ENCODE data around the gene SBF2.

SBF2 gene

GRCh38 chr11:9787260-9787659, 506.8 kb downstream of the SBF2 start:
- H3K9me3 Mint-ChIP-seq, result no peaks in the 10 kb centered on the region
- no peak overlapping the region for H3K4me3 Mint-ChIP-seq
- H3K27ac Mint-ChIP-seq, result no peak overlapping the region
- peaks cover 6% of the 10 kb centered on the region for H3K4me1 Mint-ChIP-seq (ENCODE audit: low read depth)
- H3K27me3 Mint-ChIP-seq, result no peaks in the 10 kb centered on the region
- no peak for DNase-seq
- H3K36me3 Mint-ChIP-seq (ENCODE audit: low read depth), result peaks cover 37% of the 10 kb centered on the region

GRCh38 chr11:9784602-9785315, 509.3 kb downstream of the SBF2 start:
- H3K36me3 Mint-ChIP-seq (ENCODE audit: low read depth), result peaks cover 49% of the 10 kb centered on the region
- H3K27me3 Mint-ChIP-seq, result no peaks in the 10 kb centered on the region
- H3K4me3 Mint-ChIP-seq, result no peak overlapping the region
- H3K27ac Mint-ChIP-seq, result no peak overlapping the region
- peaks cover 2% of the 10 kb centered on the region for H3K4me1 Mint-ChIP-seq (ENCODE audit: low read depth)
- DNase-seq, result no peak
- H3K9me3 Mint-ChIP-seq, result no peaks in the 10 kb centered on the region

DNA sequence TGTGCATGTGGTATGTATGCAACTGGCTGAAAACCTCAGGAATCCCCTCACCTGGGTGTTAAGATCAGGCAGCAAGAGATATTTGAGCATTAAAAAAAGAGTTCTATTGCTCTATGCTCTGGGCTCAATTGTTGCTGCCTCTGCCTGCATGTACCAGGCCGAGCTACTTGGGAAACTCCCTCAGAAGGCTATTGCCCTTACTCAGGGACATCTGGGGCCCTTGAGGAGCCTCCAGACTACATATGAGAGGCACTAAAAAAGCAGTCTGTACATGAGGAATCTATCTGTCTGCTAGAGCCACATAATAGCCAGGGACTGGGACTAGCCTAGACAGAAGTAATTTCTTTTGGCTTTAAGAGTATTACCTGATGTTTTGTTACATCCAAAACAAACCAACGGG, 510.0 kb downstream of the SBF2 start:
- peaks cover 46% of the 10 kb centered on the region for H3K36me3 Mint-ChIP-seq (ENCODE audit: low read depth)
- H3K27me3 Mint-ChIP-seq, result no peaks in the 10 kb centered on the region
- no peak overlapping the region for H3K27ac Mint-ChIP-seq
- H3K4me1 Mint-ChIP-seq (ENCODE audit: low read depth), result peaks cover 2% of the 10 kb centered on the region
- H3K4me3 Mint-ChIP-seq, result no peak overlapping the region
- no peaks in the 10 kb centered on the region for H3K9me3 Mint-ChIP-seq
- no peak for DNase-seq

DNA sequence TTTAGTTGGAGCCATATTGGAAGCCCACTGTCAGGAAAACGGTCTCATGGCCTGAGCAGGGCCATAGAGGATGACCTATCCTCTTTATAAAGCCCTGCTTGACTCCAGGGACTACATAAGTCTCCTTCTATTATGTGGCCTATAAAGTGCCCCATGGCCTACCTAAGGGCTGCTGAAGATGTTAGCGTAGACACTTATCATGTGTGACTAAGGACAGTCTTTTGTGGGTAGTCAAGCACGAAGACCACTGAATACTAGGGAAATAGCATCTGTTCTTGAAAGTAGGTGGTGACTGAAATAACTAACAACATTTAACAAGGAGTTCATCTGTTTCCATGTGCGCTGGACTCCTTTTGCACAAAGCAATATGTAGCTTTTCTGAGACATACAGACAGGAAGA, 513.1 kb downstream of the SBF2 start:
- Mint-ChIP-seq H3K36me3 (ENCODE audit: low read depth) (peaks cover 30% of the 10 kb centered on the region), H3K4me1 (ENCODE audit: low read depth) (no peaks in the 10 kb centered on the region), H3K9me3 (no peaks in the 10 kb centered on the region), H3K27ac (no peak overlapping the region), H3K4me3 (no peak overlapping the region), H3K27me3 (no peaks in the 10 kb centered on the region)
- no peak for DNase-seq

DNA sequence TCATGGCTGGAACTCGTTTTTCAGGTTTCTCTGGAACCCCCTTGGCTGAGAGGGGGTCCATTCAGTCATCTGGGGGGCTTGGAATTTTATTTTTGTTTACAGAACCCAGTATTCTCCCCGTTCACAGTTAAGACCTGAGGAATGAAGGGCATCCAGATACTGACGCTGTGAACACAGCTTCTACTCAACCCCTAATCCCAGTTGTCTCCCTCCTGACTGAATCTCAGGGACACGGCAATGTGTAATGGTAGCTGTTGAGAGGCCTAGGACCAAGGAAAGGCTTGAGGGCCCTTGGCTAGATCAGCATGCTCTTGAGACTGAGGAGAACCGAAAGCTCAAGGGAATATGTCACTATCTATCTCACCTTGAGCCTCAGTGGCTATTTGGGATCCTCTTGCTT, 516.5 kb downstream of the SBF2 start:
- no peaks in the 10 kb centered on the region for H3K27me3 Mint-ChIP-seq
- H3K9me3 Mint-ChIP-seq, result no peaks in the 10 kb centered on the region
- H3K27ac Mint-ChIP-seq, result no peak overlapping the region
- no peak for DNase-seq
- H3K4me1 Mint-ChIP-seq (ENCODE audit: low read depth), result peaks cover 1% of the 10 kb centered on the region
- H3K4me3 Mint-ChIP-seq, result no peak overlapping the region
- peaks cover 25% of the 10 kb centered on the region for H3K36me3 Mint-ChIP-seq (ENCODE audit: low read depth)

GRCh38 chr11:9777066-9777465, 517.0 kb downstream of the SBF2 start:
- H3K9me3 Mint-ChIP-seq, result no peaks in the 10 kb centered on the region
- H3K27ac Mint-ChIP-seq, result no peak overlapping the region
- peaks cover 23% of the 10 kb centered on the region for H3K36me3 Mint-ChIP-seq (ENCODE audit: low read depth)
- H3K27me3 Mint-ChIP-seq, result no peaks in the 10 kb centered on the region
- DNase-seq, result no peak
- peaks cover 1% of the 10 kb centered on the region for H3K4me1 Mint-ChIP-seq (ENCODE audit: low read depth)
- no peak overlapping the region for H3K4me3 Mint-ChIP-seq

- H3K9me3 Mint-ChIP-seq, result no peaks in the 10 kb centered on the region
- H3K36me3 Mint-ChIP-seq (ENCODE audit: low read depth), result peaks cover 24% of the 10 kb centered on the region
- H3K4me1 Mint-ChIP-seq (ENCODE audit: low read depth), result peaks cover 1% of the 10 kb centered on the region
- H3K4me3 Mint-ChIP-seq, result no peak overlapping the region
- no peaks in the 10 kb centered on the region for H3K27me3 Mint-ChIP-seq
- H3K27ac Mint-ChIP-seq, result no peak overlapping the region
- no peak for DNase-seq
These were observed 517.8 kb downstream of the SBF2 start for GRCh38 chr11:9776203-9776602.

DNA sequence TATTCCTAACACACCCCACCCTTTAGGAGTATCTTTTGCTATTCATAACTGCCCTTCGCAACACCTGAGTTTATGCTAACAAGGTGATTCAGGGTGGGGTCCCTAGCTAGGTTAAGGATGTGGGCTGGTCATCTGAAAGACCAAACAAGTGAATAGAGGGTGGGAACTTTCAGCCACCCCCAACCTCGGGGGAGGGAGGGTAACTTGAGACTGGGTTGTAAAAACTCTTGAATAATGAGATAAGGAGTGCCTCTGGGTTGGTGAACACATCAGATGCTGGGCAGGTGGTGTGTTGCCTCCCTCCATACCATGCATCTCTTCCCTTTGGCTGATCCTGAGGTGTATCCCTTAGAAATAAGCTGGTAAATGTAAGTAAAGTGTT, 518.6 kb downstream of the SBF2 start:
- no peak for DNase-seq
- H3K9me3 Mint-ChIP-seq, result no peaks in the 10 kb centered on the region
- peaks cover 1% of the 10 kb centered on the region for H3K4me1 Mint-ChIP-seq (ENCODE audit: low read depth)
- H3K36me3 Mint-ChIP-seq (ENCODE audit: low read depth), result peaks cover 17% of the 10 kb centered on the region
- no peaks in the 10 kb centered on the region for H3K27me3 Mint-ChIP-seq
- no peak overlapping the region for H3K27ac Mint-ChIP-seq
- H3K4me3 Mint-ChIP-seq, result no peak overlapping the region

DNA sequence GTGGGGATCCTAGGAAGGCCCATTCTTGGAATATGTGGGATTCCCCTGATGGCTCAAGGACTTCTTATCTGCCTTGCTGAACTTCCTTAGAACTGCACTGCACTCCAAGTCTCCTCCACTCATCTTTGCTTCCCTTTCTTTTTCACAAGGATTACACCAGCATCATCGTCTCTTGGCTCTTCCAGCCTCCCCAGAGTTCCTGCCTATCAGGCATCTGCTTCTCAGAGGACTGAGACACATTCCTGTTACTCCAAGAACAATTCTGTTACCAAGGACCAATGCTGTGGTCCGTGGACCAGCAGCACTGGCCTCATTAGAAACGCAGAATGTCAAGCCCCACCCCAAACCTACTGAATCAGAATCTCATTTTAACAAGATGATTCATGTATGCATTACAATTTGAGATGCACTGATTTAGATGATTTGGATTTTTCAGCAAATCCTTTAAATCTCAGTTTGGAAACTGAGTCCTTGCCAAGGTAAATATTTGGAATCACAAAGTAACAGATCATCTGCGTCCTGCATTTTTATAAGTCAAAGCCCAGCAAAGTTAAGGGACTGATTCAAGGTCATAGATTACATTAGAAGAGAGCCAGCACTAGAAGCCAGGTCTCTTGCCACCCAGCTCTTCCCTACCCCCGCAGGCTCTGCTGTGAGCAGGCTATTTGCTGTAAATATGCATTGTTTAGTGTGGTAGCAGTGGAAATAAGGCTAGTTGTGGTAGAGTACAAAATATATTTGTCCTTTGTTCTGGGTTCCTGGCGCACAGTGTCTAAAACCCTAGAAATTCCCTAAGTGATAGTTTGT, 519.2 kb downstream of the SBF2 start:
- H3K36me3 Mint-ChIP-seq (ENCODE audit: low read depth), result peaks cover 14% of the 10 kb centered on the region
- no peak overlapping the region for H3K27ac Mint-ChIP-seq
- no peaks in the 10 kb centered on the region for H3K27me3 Mint-ChIP-seq
- no peak overlapping the region for H3K4me3 Mint-ChIP-seq
- peaks cover 1% of the 10 kb centered on the region for H3K4me1 Mint-ChIP-seq (ENCODE audit: low read depth)
- no peaks in the 10 kb centered on the region for H3K9me3 Mint-ChIP-seq
- no peak for DNase-seq

DNA sequence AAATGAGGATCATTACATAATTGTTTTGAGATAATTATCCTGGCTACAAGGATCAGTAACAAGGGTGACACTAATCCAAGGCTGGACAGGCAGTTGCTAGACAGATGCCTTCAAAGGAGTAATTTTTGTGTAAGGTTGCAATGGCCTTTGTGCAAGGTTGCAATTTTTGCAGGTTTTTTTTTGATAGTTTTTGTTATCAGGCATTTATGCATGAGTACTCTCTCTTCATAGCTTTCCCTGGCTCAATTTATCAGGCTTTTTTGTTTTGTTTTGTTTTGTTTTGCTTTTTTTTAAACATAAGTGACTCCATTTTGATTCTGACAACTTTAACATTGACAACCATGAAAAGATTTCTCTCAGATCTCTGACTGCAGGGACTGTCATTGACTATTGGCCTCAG, 519.9 kb downstream of the SBF2 start:
- Mint-ChIP-seq H3K4me1 (ENCODE audit: low read depth) (peaks cover 1% of the 10 kb centered on the region), H3K36me3 (ENCODE audit: low read depth) (peaks cover 11% of the 10 kb centered on the region), H3K4me3 (no peak overlapping the region), H3K27ac (no peak overlapping the region), H3K27me3 (no peaks in the 10 kb centered on the region), H3K9me3 (no peaks in the 10 kb centered on the region)
- DNase-seq, result no peak

DNA sequence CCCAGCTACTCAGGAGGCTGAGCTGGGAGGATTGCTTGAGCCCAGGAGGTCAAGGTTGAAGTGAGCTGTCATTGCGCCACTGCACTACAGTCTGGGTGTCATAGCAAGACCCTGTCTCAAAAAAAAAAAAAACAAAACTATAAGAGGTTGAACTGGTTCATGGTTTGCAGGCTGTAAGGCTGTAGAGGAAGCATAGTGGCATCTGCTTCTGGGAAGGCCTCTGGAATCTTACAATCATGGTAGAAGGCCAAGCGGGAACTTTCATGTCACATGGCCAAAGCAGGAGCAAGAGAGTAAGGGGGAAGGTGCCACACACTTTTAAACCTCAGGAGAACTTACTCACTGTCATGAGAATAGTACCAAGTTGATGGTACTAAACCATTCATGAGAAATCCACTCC, 520.5 kb downstream of the SBF2 start:
- DNase-seq, result no peak
- Mint-ChIP-seq H3K27me3 (no peaks in the 10 kb centered on the region), H3K27ac (no peak overlapping the region), H3K4me1 (ENCODE audit: low read depth) (peaks cover 1% of the 10 kb centered on the region), H3K4me3 (no peak overlapping the region), H3K9me3 (no peaks in the 10 kb centered on the region), H3K36me3 (ENCODE audit: low read depth) (peaks cover 11% of the 10 kb centered on the region)

- Mint-ChIP-seq H3K36me3 (ENCODE audit: low read depth) (peaks cover 11% of the 10 kb centered on the region), H3K9me3 (no peaks in the 10 kb centered on the region), H3K27ac (no peak overlapping the region), H3K27me3 (no peaks in the 10 kb centered on the region), H3K4me1 (ENCODE audit: low read depth) (peaks cover 1% of the 10 kb centered on the region), H3K4me3 (no peak overlapping the region)
- DNase-seq, result no peak
These were observed 521.8 kb downstream of the SBF2 start for GRCh38 chr11:9772218-9772617.

GRCh38 chr11:9771071-9771511, 522.9 kb downstream of the SBF2 start:
- Mint-ChIP-seq H3K27ac (no peak overlapping the region), H3K9me3 (no peaks in the 10 kb centered on the region), H3K36me3 (ENCODE audit: low read depth) (peaks cover 11% of the 10 kb centered on the region), H3K27me3 (no peaks in the 10 kb centered on the region), H3K4me1 (ENCODE audit: low read depth) (peaks cover 5% of the 10 kb centered on the region), H3K4me3 (no peak overlapping the region)
- no peak for DNase-seq

GRCh38 chr11:9769621-9770020, 524.4 kb downstream of the SBF2 start:
- Mint-ChIP-seq H3K4me1 (ENCODE audit: low read depth) (peaks cover 4% of the 10 kb centered on the region), H3K36me3 (ENCODE audit: low read depth) (peaks cover 10% of the 10 kb centered on the region), H3K4me3 (no peak overlapping the region), H3K27ac (no peak overlapping the region), H3K27me3 (no peaks in the 10 kb centered on the region), H3K9me3 (no peaks in the 10 kb centered on the region)
- no peak for DNase-seq

GRCh38 chr11:9765320-9766101, 528.5 kb downstream of the SBF2 start:
- DNase-seq, result no peak
- Mint-ChIP-seq H3K27me3 (no peaks in the 10 kb centered on the region), H3K9me3 (no peaks in the 10 kb centered on the region), H3K4me1 (ENCODE audit: low read depth) (peaks cover 19% of the 10 kb centered on the region), H3K27ac (no peak overlapping the region), H3K4me3 (no peak overlapping the region), H3K36me3 (ENCODE audit: low read depth) (peaks cover 6% of the 10 kb centered on the region)

All from activated T-cell treated with anti-CD3 and anti-CD28 coated beads, Interleukin-2, amount 50 U/mL, for 24 hours (primary cell).